ENCODE results near the gene CCDC88A. TPM values are rescaled to one million over a fixed set of nuclear protein-coding genes. Genes with fewer than 3 reads are reported as not detected.
"Not testable (repeated sequence)": the region's sequence is repeated elsewhere in the genome, so short reads cannot be mapped to it uniquely, and the experiment has no call there.

CCDC88A gene
- total RNA-seq, 2 donors from 2014 or later: 49.0 to 50.4 TPM

DNA sequence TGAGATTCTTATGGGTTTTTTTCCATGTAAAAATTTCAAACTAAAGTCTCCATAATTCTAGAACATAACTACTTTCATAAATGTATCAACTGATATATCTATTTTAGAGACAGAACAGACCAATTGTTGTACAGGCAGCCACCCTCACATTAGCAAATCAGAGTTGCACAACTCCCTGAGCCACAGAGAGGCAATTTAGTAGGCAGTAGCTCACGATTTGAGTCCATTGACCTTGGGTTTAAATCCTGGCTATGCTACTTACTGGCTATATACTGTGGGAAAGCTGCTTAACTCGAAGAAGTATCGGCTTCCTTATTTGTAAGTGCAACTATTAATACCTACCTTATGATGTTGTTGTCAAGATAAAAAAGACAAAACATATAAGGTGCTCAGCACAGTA is 166.8 kb downstream of the CCDC88A start:
- DNase-seq (no peak), ATAC-seq (no peak)
- 67 to 73% methylated on average over 3 of the region's 3 CpGs for WGBS, 2 donors
- H3K4me1 ChIP-seq: no peaks in the 10 kb centered on the region
- H3K4me3 ChIP-seq: no peak overlapping the region
- TF ChIP-seq POLR2A (IDR thresholded peaks at IDR 0.05): no peak
- TF ChIP-seq, protein P1, sequence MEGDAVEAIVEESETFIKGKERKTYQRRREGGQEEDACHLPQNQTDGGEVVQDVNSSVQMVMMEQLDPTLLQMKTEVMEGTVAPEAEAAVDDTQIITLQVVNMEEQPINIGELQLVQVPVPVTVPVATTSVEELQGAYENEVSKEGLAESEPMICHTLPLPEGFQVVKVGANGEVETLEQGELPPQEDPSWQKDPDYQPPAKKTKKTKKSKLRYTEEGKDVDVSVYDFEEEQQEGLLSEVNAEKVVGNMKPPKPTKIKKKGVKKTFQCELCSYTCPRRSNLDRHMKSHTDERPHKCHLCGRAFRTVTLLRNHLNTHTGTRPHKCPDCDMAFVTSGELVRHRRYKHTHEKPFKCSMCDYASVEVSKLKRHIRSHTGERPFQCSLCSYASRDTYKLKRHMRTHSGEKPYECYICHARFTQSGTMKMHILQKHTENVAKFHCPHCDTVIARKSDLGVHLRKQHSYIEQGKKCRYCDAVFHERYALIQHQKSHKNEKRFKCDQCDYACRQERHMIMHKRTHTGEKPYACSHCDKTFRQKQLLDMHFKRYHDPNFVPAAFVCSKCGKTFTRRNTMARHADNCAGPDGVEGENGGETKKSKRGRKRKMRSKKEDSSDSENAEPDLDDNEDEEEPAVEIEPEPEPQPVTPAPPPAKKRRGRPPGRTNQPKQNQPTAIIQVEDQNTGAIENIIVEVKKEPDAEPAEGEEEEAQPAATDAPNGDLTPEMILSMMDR (IDR thresholded peaks at IDR 0.05): no peak
- H3K27me3 ChIP-seq: no peaks in the 10 kb centered on the region
- no peak overlapping the region for H3K27ac ChIP-seq
- intact Hi-C loops (cut with DNase I): no loop called here
- H3K36me3 ChIP-seq (replicated peaks in 1 of 2; ENCODE audit: insufficient read depth in 1 of 2, low read depth in 2 of 2): peaks cover 0 to 16% of the 10 kb centered on the region in 2 donors
- H3K9me3 ChIP-seq: no peaks in the 10 kb centered on the region

DNA sequence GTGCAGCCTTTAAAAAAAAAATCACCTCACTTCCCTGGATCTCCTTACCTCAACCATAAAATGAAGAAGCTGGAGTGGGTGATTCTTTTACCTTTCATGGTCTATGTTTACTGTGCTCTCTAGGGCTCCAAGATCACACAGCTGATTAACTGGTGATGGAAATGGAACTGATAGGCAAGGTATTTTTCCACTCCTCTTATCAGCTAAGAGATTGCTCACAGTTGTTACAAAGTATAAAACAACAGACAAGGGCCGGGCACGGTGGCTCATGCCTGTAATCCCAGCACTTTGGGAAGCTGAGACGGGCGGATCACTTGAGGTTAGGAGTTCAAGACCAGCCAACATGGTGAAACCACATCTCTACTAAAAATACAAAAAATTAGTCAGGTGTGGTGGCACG is 172.6 kb downstream of the CCDC88A start:
- 73 to 75% methylated on average over 5 of the region's 5 CpGs for WGBS, 2 donors
- intact Hi-C loops (cut with DNase I): no loop called here
- peaks cover 0 to 21% of the 10 kb centered on the region in 2 donors for H3K36me3 ChIP-seq (replicated peaks in 1 of 2; ENCODE audit: insufficient read depth in 1 of 2, low read depth in 2 of 2)

DNA sequence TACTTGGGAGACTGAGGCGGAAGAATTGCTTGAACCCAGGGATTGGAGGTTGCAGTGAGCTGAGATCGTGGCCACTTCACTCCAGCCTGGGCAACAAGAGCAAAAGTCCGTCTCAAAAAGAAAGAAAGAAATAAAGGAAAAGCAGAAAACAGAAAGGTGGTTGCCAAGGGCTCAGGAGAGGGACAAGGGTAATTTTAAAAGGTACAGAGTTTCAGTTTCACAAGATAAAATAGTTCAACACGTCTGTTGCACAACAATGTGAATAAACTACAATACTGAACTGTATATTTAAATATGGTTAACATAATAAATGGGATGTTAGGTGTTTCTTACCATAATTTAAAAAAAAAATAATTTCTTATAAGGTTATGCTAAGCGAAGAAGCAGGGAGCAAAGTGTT is 174.2 kb downstream of the CCDC88A start:
- Histone ChIP-seq H3K27me3 (no peaks in the 10 kb centered on the region), H3K9me3 (no peaks in the 10 kb centered on the region), H3K4me1 (no peaks in the 10 kb centered on the region), H3K4me3 (no peak overlapping the region), H3K27ac (no peak overlapping the region), H3K36me3 (replicated peaks in 1 of 2; ENCODE audit: insufficient read depth in 1 of 2, low read depth in 2 of 2) (peaks cover 0 to 19% of the 10 kb centered on the region in 2 donors)
- intact Hi-C loops (cut with DNase I): no loop called here
- ATAC-seq (no peak), DNase-seq (no peak)
- TF ChIP-seq POLR2A (IDR thresholded peaks at IDR 0.05): no peak
- TF ChIP-seq, protein P1 (IDR thresholded peaks at IDR 0.05): no peak
- WGBS, 2 donors: 84 to 88% methylated on average over 5 of the region's 5 CpGs

More for the DNA sequence above, 172.6 kb downstream of the CCDC88A start:
- H3K27me3 ChIP-seq: no peaks in the 10 kb centered on the region
- H3K9me3 ChIP-seq: no peaks in the 10 kb centered on the region
- no peak for DNase-seq
- no peak overlapping the region for H3K27ac ChIP-seq
- no peak for ATAC-seq
- TF ChIP-seq, protein P1 (IDR thresholded peaks at IDR 0.05): no peak
- no peak for TF ChIP-seq POLR2A (IDR thresholded peaks at IDR 0.05)
- no peaks in the 10 kb centered on the region for H3K4me1 ChIP-seq
- no peak overlapping the region for H3K4me3 ChIP-seq

DNA sequence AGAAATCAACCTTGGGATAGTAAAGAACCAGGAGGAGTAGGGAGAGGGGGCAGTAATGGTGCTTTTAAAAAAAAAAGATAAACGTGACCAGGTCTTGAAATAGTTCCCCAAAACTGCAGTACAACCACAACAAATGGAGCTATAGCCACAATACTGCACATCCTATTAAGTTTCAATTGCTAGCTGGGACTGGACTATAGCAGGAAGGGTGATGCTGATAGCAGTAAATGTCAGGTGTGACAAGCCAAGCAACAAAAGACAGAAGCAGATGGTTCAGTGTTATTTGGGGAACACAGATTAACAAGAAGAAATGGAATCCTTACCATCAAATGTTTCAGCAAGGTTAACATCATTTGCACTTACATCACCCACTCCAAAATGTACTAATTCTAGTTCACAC is 177.0 kb downstream of the CCDC88A start:
- TF ChIP-seq POLR2A (IDR thresholded peaks at IDR 0.05): no peak
- TF ChIP-seq, protein P1 (IDR thresholded peaks at IDR 0.05): no peak
- no peaks in the 10 kb centered on the region for H3K4me1 ChIP-seq
- no peak overlapping the region for H3K4me3 ChIP-seq
- no peaks in the 10 kb centered on the region for H3K27me3 ChIP-seq
- no peak for DNase-seq
- no peak overlapping the region for H3K27ac ChIP-seq
- H3K36me3 ChIP-seq (replicated peaks in 1 of 2; ENCODE audit: insufficient read depth in 1 of 2, low read depth in 2 of 2): peaks cover 0 to 19% of the 10 kb centered on the region in 2 donors
- H3K9me3 ChIP-seq: no peaks in the 10 kb centered on the region
- 37 to 48% methylated on average over 1 of the region's 1 CpG for WGBS, 2 donors
- ATAC-seq: no peak
- intact Hi-C loops (cut with DNase I): no loop called here

DNA sequence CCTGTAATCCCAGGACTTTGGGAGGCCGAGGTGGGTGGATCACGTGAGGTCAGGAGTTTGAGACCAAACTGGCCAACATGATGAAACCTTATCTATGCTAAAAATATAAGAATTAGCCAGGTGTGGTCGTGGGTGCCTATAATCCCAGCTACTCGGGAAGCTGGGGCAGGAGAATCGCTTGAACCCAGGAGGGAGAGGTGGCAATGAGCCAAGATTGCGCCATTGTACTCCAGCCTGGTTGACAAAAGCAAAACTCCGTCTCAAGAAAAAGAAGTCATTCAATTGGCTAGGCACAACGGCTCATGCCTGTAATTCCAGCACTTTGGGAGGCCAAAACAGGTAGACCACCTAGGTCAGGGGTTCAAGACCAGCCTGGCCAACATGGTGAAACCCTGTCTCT is 178.1 kb downstream of the CCDC88A start:
- H3K9me3 ChIP-seq; H3K4me1 ChIP-seq; H3K27me3 ChIP-seq; DNase-seq; intact Hi-C loops (cut with DNase I); ATAC-seq; H3K27ac ChIP-seq; H3K4me3 ChIP-seq: not testable (repeated sequence)
- WGBS, 2 donors: 89 to 92% methylated on average over 8 of the region's 8 CpGs
- peaks cover 0 to 18% of the 10 kb centered on the region in 2 donors for H3K36me3 ChIP-seq (replicated peaks in 1 of 2; ENCODE audit: insufficient read depth in 1 of 2, low read depth in 2 of 2)

Data from body of pancreas (tissue), 4 donors.